K562 (cell line): ENCODE results near the gene LGALS7B. TPM values are rescaled to one million over a fixed set of nuclear protein-coding genes. Genes with fewer than 3 reads are reported as not detected.

Experiments used
- ZBTB40 ChIP-seq, 2 experiments: fragments of 450-650 bp in 1 of 2; sonication (generic) in 1 of 2; formaldehyde crosslinking in 1 of 2; IDR thresholded peaks; 2 replicates each; pipeline versions ENCODE4 v1.7.1 to v1.9.0; 2016 to 2022; ENCODE audit warnings: inconsistent platforms in 1 of 2, mild to moderate bottlenecking in 1 of 2, missing genetic modification reagents in 1 of 2
- polyA plus RNA-seq, 8 experiments: library from polyadenylated mRNA; depleted of rRNA in 4 of 8; stranded (reverse) in 5 of 8; unstranded in 3 of 8; fragments of >200 nt; fragmentation: Nextera tagmentation in 2 of 8; fragmentation: Illumina TruSeq in 1 of 8; extraction: Ambion mirVana in 2 of 8; extraction: Trizol in 1 of 8; gene quantifications; 2 replicates each; pipeline versions ENCODE4 v1.2.1 to v1.2.3, GENCODE V29; 2011 to 2014; ENCODE audit warnings: inconsistent platforms in 1 of 8, missing spikeins in 1 of 8
- total RNA-seq, 7 experiments: library from RNA; depleted of rRNA in 6 of 7; stranded (reverse); fragments of >200 nt in 6 of 7; fragmentation: Illumina TruSeq in 2 of 7; extraction: Trizol in 2 of 7; gene quantifications; 2 replicates each; pipeline versions ENCODE4 v1.2.1 to v1.2.3, GENCODE V29; 2011 to 2021; ENCODE audit warnings: low replicate concordance in 1 of 7

Gene LGALS7B
- total and polyA plus RNA-seq, 9 of the 15 experiments (the other 6 are each of a cell fraction or from before 2014, with no cell fraction given): not detected

GRCh38 chr19:38817081-38817480, 28.1 kb downstream of the LGALS7B start (continued):
- TF ChIP-seq ZBTB40 (IDR thresholded peaks at IDR 0.05): no peak
- TF ChIP-seq ZBTB40 (CRISPR knock-in tag; IDR thresholded peaks at IDR 0.05): 0 out of 2 replicates have a peak, but pooled peaks have one; percentile 8
